Measurements from ENCODE around the gene PRRX1.

The PRRX1 gene

GRCh38 chr1:170725326-170725725, 61.4 kb downstream of the PRRX1 start:
- no peak for DNase-seq

DNA sequence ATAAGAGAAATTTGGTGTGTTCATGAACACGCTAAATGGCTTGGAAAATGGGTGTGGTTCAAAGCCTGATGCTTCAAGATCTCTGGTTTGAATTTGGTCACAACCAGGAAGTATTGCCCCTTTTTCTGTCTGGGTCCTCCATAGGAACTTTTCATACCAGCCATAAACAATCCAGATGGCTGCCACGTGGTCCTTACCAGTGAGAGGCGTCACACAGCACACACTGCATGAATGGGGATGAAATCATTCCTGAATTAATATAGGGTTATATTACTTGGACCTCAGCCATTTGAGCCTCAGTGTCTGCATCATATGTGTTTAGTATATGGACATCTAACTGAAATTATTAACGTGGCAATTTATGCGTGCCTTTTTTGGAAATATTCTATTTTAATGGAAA, 64.0 kb downstream of the PRRX1 start:
- no peak for DNase-seq

DNA sequence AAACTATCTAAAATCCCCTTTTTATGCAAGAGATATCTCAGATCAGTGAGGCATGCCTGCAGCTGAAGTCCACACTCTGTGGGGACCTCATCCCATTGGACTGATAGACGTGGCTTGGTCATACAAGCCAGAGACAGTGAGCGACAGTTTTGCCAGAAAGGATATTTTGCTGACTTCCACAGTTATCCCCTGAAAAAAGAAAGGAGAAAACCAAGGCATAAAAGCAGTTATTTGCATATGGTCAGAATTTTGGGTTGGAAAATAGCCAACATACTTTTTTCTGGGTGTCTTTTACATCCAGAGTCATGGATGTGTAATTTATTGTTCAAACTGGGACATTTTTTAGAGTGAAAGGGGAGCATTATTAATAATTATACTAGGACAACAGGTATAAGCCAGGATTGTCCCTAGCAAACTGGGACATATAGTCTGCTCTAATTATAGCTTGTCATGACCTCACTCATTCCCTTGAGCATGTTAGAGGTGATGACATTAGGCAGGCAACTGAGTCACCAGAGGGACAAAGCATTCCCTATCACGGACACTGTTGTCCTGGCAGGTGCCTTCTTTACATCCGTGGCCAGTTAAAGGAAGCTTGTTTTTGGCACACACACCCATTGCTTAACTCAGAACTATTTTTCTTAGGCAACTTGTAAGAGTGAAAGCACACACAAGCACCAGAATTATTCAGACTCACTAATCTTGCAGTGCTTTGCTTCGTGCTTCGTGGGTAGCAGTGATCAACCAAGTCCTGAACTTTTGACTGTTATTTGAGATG, 65.5 kb downstream of the PRRX1 start:
- DNase-seq: no peak

GRCh38 chr1:170730014-170730413, 66.1 kb downstream of the PRRX1 start:
- no peak for DNase-seq

- no peak for DNase-seq
Measured at GRCh38 chr1:170730438-170730837, 66.5 kb downstream of the PRRX1 start.

- DNase-seq: no peak
Measured at GRCh38 chr1:170731566-170732251, 67.8 kb downstream of the PRRX1 start.

DNA sequence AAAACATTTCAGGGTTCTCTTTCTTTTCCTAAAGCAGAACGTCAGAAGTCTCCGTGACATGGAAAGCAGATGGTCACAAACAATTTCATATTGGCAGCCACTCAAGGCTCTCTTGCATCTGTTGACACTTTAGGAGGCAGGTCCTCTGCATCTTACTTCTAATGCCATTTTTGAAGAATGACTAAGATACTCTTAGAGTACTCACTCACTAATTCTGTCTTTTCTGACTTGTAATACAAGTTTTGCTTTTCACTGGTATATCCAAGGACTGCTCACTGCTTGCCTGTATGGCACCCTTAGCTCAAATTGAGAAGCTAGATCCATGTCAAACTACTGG, 68.3 kb downstream of the PRRX1 start:
- DNase-seq: no peak

DNA sequence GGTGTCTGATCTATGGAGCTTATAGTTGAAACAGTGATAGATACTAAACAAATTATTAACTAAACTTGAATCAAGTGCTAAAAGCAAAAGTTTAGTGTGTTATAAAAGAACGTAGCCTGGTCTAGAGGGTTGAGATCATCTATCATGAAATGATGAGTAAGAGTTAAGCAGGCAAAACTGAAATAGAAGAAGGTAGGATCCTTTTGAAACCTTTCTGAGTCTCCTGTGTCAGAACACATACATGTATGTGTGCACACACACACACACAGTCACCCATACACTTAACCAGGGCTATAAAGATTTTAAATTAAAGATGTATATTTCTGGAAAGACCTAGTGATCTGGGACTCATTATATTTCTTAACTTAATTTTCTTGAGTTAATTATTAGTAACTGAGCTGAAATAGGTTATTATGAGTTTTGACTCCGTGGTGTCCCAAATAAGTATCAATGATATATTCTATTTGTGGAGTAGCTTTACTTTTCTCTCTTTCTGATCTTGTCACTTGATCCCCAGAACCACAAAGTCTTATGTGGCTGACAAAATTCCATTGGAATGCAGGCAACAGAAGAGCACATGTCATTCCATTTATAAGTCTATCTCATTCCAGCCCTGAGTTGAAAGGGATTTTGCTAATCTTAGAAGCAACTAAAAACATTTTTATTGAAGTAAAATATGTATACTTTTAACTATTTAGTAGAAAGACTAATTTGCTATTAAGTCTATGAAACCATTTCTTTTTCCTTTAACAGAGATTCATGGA, 70.7 kb downstream of the PRRX1 start:
- DNase-seq: no peak

GRCh38 chr1:170735366-170736263, 71.7 kb downstream of the PRRX1 start:
- DNase-seq: no peak

- no peak for DNase-seq
Measured at GRCh38 chr1:170739803-170740202, 75.9 kb downstream of the PRRX1 start.

DNA sequence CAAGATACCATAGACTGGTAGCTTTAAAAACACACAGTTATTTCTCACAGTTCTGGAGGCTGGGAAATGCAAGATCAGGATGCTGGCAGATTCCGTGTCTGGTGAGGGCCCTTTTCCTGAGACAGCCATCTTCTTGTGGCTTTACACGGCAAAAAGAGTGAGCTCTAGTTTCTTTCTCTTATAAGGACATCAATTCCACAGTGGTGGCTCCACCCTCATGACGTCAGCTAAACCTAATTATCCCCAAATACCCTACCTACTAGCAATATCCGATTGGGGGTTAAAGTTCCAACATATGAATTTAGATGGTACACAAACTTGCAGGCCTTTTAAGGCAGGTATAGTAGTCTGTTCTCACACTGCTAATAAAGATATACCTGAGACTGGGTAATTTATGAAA, 77.7 kb downstream of the PRRX1 start:
- DNase-seq: no peak

DNA sequence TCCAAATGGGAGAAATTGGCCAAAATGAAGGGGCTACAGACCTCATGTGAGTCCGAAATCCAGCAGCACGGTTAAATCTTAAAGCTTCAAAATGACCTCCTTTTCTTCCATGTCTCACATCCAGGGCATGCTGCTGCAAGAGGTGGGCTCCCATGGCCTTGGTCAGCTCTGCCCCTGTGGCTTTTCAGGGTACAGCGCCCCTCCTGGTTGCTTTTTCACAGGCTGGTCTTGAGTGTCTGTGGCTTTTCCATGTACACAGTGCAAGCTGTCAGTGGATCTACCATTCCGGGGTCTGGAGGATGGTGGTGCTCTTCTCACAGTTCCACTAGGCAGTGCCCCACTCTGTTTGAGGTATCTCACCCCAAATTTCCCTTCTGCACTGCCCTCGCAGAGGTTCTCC, 78.7 kb downstream of the PRRX1 start:
- no peak for DNase-seq

DNA sequence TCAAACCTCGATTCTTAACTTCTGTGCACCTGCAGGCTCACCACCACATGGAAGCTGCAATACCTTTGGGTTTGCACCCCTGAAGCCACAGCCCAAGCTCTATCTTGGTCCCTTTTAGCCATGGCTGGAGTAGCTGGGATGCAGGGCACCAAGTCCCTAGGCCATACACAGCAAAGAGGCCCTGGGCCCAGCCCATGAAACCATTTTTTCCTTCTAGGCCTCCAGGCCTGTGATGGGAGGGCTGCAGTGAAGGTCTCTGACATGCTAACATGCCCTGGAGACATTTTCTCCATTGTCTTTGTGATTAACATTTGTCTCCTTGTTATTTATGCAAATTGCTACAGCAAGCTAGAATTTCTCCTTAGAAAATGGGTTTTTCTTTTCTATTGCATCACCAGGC, 79.2 kb downstream of the PRRX1 start:
- DNase-seq: no peak

GRCh38 chr1:170749549-170749948, 85.6 kb downstream of the PRRX1 start:
- DNase-seq: no peak

DNA sequence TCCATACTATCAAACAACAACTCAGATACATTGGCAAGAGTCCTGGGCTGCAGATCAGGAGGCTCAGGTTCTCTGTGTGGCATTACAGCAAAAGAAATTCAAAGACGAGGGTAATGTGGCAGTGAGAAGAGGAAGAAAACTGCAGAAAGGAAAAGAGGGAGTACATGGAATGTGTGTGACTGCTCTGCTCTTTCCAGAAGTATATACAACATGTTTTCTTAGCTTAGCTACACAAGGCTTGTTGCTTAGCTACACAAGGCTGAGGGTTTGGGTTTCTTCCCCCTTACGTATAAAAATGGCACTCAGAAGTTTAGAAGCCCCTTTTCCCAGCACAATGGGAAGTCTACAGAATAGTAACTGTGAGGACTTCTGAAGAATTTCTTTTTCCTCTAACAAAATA, 86.0 kb downstream of the PRRX1 start:
- no peak for DNase-seq

- no peak for DNase-seq
Measured at GRCh38 chr1:170755795-170756194, 91.9 kb downstream of the PRRX1 start.

DNA sequence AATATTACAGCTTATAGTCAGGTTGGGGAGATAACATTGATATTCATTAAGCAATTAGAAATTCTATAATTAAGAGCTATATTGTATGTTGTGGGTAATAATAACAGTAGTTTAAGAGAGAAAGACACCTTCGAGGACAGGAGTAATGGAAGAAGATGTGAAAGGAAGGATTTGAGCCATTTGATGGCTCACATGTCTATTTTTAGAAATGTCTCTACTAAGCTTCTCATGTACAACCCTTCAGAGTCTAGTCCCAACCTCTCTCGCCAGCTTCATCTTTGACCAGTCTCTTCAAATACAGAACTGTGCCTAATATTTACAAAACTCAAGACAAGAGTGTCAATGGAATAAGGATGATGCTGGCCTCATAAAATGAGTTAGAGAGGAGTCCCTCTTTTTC, 95.1 kb downstream of the PRRX1 start:
- DNase-seq: no peak

DNA sequence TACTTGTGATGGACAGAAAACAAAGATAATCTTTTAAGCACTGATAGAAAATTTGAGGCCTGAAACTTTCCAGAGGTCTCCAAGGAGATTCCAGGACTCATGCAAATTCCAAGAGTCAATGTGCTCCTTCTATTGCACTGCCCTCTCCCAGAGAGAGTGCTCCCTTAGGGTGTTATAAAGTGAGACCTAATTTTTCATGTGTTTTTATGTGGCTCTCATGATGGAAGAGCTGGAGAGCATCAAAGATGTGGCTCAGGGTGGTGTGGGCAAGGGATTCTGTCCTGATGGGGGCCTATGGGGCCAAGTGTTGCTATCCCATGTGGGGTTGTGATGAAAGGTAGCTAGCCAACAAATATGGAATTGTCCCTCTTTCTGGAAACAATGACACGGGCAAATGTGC, 101.3 kb downstream of the PRRX1 start:
- DNase-seq: no peak

DNA sequence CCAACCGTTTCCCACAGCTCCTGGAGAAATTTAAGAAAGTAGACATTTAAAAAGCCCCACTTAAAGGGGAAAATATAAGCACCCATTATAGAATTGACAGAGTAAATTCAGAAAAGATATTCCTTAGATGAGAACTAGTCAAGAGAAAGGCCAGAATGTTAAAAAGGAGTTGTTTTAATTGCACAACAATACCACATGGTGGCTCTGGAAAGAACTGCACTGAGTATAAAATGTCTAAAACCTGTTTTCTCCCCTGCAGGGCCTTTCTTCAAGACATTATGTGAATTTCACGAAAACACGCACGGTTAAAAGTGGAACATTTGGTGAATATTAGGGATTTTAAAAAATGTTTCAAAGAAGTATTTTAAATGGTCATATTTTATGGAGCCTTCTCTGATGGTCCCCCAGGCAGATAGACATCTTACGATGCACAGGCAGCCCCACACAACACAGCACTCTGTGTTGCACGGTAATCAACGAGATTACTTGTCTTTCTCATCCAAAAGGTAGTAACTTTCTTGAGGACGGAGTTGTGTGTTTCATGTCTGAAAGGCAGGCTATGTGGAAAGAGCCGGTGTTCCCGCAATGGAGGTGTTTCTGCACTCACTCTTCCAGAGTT, 101.9 kb downstream of the PRRX1 start:
- no peak for DNase-seq

DNA sequence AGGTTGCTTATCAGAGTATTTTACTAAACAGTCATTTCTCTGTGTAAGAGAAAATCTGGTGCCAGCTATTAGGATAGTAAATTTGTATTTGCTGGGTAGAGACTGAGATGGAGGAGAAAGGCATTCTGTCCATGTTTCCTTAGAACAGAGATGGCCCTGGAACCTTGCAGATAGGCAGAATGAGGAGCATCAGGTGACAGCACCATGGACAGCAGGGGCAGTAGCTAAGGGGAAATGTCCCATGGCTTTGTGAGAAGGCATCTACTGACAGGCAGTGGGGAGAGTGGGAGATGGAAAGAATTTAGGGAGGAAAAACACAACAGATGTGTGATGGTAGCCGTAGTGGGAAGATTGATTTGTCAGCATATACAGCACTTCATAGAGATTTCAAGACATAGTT, 105.0 kb downstream of the PRRX1 start:
- DNase-seq: no peak

DNA sequence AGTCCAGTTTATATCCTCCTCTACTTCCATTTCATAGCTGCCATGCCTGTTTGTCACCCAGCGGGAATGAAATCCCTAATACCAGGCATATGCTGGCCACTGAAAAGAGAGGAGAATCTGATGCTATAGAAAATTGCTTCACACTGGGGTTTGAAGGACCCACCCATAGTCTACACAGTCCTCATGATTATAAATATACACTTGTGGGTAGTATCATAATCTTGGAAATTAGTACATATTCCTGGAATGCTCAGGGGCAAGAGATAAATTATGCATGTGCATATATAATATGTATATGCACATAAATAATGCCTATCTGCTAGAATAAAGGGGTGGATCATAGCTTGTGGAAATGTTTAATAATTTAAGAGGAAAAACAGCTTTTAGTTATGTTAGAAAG, 105.8 kb downstream of the PRRX1 start:
- no peak for DNase-seq

- no peak for DNase-seq
Measured at GRCh38 chr1:170770254-170770653, 106.3 kb downstream of the PRRX1 start.

GRCh38 chr1:170776252-170776651, 112.3 kb downstream of the PRRX1 start:
- DNase-seq: no peak
